Panc1 (cell line): Measurements from ENCODE around the gene CIB2. TPM values are rescaled to one million over a fixed set of nuclear protein-coding genes. Genes with fewer than 3 reads are reported as not detected.

Experiments
- ATAC-seq: fragments of 200-7000 bp; cut with Tn5 transposase; 2 replicates; pipeline ENCODE4 v1.9.1; 2020; ENCODE audit warnings: mild to moderate bottlenecking, moderate library complexity
- BruUV-seq: library from RNA; stranded (reverse); fragments of 400-500 nt; replicated peaks from 2 replicates; lab custom pipeline; 2021; lab: Mats Ljungman, UMichigan
- CTCF ChIA-PET: fragments of 300-600 bp; sonication (Branson Sonifier 250); formaldehyde crosslinking; loops from one replicate; lab custom pipeline; 2022; ENCODE audit warnings: antibody characterized with exemption; lab: Charles Lee
- POLR2A ChIA-PET: fragments of 300-600 bp; sonication (Branson Sonifier 250); formaldehyde crosslinking; loops from one replicate; lab custom pipeline; 2022; ENCODE audit warnings: antibody characterized with exemption; lab: Charles Lee
- DNase-seq: peaks from one replicate; pipeline ENCODE4 v3.0.0-alpha.2; 2010; ENCODE audit warnings: low read depth, low spot score
- H3K27ac ChIP-seq: 2 replicates; pipeline ENCODE4 v1.5.1; 2011; ENCODE audit warnings: mild to moderate bottlenecking, low read length, inconsistent platforms
- H3K27me3 ChIP-seq: fragments of 200-500 bp; sonication (Bioruptor generic); 2 replicates; pipeline ENCODE4 v1.6.0; 2014; ENCODE audit warnings: low read length, inconsistent platforms; ENCODE audit not compliant: control insufficient read depth, insufficient read depth
- H3K36me3 ChIP-seq: fragments of 200-500 bp; sonication (Bioruptor generic); 2 replicates; pipeline ENCODE4 v1.5.1; 2014; ENCODE audit warnings: inconsistent platforms, mild to moderate bottlenecking, low read length, moderate library complexity; ENCODE audit not compliant: control insufficient read depth, insufficient read depth
- H3K4me1 ChIP-seq: 2 replicates; pipeline ENCODE4 v1.5.1; 2011; ENCODE audit warnings: inconsistent platforms, mild to moderate bottlenecking, low read length, moderate library complexity; ENCODE audit not compliant: control insufficient read depth, insufficient read depth
- H3K4me3 ChIP-seq, 2 experiments: 2 replicates each; pipeline ENCODE4 v1.5.1; 2011 to 2012; ENCODE audit warnings: low read depth in 2 of 2, low read length in 2 of 2, mild to moderate bottlenecking in 2 of 2, inconsistent platforms in 1 of 2, moderate library complexity in 1 of 2
- H3K9me3 ChIP-seq: fragments of 200-500 bp; sonication (Bioruptor generic); 2 replicates; pipeline ENCODE4 v1.5.1; 2014; ENCODE audit warnings: low read depth, mild to moderate bottlenecking, inconsistent platforms, low read length, moderate library complexity; ENCODE audit not compliant: control insufficient read depth, insufficient read depth
- POLR2AphosphoS5 ChIP-seq: IDR thresholded peaks from 2 replicates; pipeline ENCODE4 v1.6.1; 2012; ENCODE audit warnings: mild to moderate bottlenecking, low read depth, low read length, moderate library complexity
- SIN3A ChIP-seq: IDR thresholded peaks from 2 replicates; pipeline ENCODE4 v1.6.1; 2012; ENCODE audit warnings: low read depth, mild to moderate bottlenecking, low read length, moderate library complexity, borderline replicate concordance; ENCODE audit not compliant: insufficient read depth
- TCF7L2 ChIP-seq: IDR thresholded peaks from 2 replicates; pipeline ENCODE4 v1.6.1; 2011; ENCODE audit warnings: mild to moderate bottlenecking, low read depth, low read length, inconsistent platforms
- in situ Hi-C: cut with HindIII; loops from 2 replicates; pipeline ENCODE4 v1.10.0; 2016; ENCODE audit warnings: low sequenced_read_pairs, low pct_unique_long_range_greater_than_20kb
- intact Hi-C: fragments of 100-400 bp; cut with micrococcal nuclease; formaldehyde crosslinking; loops from one replicate; pipeline ENCODE4 v1.10.0; 2022; ENCODE audit not compliant: unreplicated experiment
- total RNA-seq: library from RNA; stranded (reverse); gene quantifications from one replicate; pipeline ENCODE4 v1.2.1, GENCODE V29; 2021; ENCODE audit not compliant: unreplicated experiment
- TF ChIP-seq, protein P1 (sequence below), 2 experiments: IDR thresholded peaks; 2 replicates each; pipeline ENCODE4 v1.6.1; 2011 to 2012; ENCODE audit warnings: low read depth in 2 of 2, control low read depth in 1 of 2, low read length in 1 of 2, mild to moderate bottlenecking in 1 of 2, moderate library complexity in 1 of 2; ENCODE audit not compliant: insufficient read depth in 1 of 2
- TF ChIP-seq, protein P2 (sequence below): fragments of 450-650 bp; IDR thresholded peaks from 2 replicates; pipeline ENCODE4 v1.5.1; 2017; ENCODE audit warnings: mild to moderate bottlenecking

The CIB2 gene
- total RNA-seq, 1 experiment from 2014 or later, result 37.3 TPM

DNA sequence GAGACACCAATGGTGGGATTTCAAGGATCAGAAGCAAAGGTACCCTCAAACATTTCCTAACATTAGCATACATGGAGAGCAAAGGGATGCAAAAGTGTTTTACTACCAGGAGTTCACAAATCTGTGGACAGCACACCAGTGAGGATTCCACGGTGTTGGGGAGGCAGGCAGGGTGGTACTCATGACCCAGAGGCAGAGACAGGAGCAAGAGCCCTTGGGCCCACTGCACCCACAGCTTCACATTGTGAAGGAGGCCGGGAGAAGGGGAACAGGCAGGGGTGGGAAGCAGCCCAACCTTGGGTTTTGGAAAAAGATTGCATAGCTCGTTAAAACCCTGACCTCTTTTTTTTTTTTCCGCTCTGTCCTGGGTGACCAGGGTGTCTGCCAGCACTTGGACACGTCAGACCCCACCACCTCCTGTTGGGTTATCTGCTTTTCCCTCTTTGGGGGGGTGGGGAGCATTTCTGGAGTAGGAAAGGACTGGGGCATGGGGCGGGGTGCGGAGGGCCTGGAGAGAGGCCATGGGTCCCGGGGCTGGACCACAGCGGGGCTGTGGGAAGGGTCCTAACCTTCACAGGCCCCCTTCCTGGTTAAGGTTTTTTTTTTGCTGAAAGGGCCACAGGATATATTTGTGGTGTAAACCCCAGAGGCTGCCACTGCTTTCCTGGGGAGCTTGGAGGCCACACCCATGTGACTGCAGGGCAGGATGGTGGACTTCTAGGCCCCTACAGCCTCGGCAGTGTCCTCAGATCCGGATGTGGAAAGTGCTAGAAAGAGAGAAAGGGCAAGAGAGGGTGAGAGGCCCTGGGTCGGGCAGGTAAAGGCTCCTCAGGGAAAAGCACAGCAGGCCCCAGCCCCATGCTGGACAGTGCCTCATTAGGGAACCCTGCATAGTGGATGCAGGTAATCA, 26.4 kb downstream of the CIB2 start:
- in situ Hi-C loops, result no loop called here
- intact Hi-C loops, result no loop called here
- CTCF ChIA-PET, result interaction anchor here (0.7 kb wide), 1 partner anchor 146 kb away, joined by 4 read pairs; no protein-coding TSS in a partner anchor
- Histone ChIP-seq H3K9me3 (no peaks in the 10 kb centered on the region), H3K4me3 (no peak overlapping the region), H3K36me3 (no peaks in the 10 kb centered on the region), H3K27ac (no peak overlapping the region), H3K27me3 (no peaks in the 10 kb centered on the region), H3K4me1 (no peaks in the 10 kb centered on the region)
- BruUV-seq, result no TSS peak
- ATAC-seq, result no peak
- DNase-seq, result no peak
- POLR2A ChIA-PET, result interaction anchor here (0.7 kb wide), 1 partner anchor 70 kb away, joined by 4 read pairs; no protein-coding TSS in a partner anchor
- TF ChIP-seq, protein P1, sequence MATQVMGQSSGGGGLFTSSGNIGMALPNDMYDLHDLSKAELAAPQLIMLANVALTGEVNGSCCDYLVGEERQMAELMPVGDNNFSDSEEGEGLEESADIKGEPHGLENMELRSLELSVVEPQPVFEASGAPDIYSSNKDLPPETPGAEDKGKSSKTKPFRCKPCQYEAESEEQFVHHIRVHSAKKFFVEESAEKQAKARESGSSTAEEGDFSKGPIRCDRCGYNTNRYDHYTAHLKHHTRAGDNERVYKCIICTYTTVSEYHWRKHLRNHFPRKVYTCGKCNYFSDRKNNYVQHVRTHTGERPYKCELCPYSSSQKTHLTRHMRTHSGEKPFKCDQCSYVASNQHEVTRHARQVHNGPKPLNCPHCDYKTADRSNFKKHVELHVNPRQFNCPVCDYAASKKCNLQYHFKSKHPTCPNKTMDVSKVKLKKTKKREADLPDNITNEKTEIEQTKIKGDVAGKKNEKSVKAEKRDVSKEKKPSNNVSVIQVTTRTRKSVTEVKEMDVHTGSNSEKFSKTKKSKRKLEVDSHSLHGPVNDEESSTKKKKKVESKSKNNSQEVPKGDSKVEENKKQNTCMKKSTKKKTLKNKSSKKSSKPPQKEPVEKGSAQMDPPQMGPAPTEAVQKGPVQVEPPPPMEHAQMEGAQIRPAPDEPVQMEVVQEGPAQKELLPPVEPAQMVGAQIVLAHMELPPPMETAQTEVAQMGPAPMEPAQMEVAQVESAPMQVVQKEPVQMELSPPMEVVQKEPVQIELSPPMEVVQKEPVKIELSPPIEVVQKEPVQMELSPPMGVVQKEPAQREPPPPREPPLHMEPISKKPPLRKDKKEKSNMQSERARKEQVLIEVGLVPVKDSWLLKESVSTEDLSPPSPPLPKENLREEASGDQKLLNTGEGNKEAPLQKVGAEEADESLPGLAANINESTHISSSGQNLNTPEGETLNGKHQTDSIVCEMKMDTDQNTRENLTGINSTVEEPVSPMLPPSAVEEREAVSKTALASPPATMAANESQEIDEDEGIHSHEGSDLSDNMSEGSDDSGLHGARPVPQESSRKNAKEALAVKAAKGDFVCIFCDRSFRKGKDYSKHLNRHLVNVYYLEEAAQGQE (IDR thresholded peaks at IDR 0.05; ENCODE audit: insufficient read depth in 1 of 2, low read depth in 2 of 2, low read length in 1 of 2), result no peak
- TF ChIP-seq TCF7L2 (no peak), POLR2AphosphoS5 (no peak), SIN3A (no peak)
- TF ChIP-seq, protein P2, sequence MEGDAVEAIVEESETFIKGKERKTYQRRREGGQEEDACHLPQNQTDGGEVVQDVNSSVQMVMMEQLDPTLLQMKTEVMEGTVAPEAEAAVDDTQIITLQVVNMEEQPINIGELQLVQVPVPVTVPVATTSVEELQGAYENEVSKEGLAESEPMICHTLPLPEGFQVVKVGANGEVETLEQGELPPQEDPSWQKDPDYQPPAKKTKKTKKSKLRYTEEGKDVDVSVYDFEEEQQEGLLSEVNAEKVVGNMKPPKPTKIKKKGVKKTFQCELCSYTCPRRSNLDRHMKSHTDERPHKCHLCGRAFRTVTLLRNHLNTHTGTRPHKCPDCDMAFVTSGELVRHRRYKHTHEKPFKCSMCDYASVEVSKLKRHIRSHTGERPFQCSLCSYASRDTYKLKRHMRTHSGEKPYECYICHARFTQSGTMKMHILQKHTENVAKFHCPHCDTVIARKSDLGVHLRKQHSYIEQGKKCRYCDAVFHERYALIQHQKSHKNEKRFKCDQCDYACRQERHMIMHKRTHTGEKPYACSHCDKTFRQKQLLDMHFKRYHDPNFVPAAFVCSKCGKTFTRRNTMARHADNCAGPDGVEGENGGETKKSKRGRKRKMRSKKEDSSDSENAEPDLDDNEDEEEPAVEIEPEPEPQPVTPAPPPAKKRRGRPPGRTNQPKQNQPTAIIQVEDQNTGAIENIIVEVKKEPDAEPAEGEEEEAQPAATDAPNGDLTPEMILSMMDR, result no peak

DNA sequence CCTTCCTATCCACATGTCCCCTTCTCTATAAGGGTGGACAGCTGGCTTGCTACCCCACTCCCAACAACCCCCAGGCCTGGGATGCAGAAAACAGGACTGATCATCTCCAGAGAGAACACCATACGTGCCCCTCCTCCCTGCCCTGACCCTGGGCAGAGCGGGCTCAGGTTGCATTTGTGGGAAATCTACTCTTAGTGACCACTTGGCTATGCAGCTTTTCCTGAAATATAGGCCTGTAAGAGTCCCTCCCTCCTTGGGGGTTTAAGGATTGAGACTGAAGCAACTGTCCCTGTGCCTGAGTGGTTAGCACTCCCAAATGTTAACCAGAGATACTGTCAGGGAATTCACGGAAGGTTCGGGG, 27.1 kb downstream of the CIB2 start:
- H3K27ac ChIP-seq, result no peak overlapping the region
- no peaks in the 10 kb centered on the region for H3K4me1 ChIP-seq
- no peak for TF ChIP-seq TCF7L2
- TF ChIP-seq, protein P2, result no peak
- TF ChIP-seq POLR2AphosphoS5, result no peak
- TF ChIP-seq, protein P1 (IDR thresholded peaks at IDR 0.05; ENCODE audit: insufficient read depth in 1 of 2, low read depth in 2 of 2, low read length in 1 of 2), result no peak
- TF ChIP-seq SIN3A, result no peak
- DNase-seq, result no peak
- H3K4me3 ChIP-seq, result no peak overlapping the region
- intact Hi-C loops (no loop called here), in situ Hi-C loops (no loop called here)
- ChIA-PET POLR2A (no interaction called here), CTCF (no interaction called here)
- H3K36me3 ChIP-seq, result no peaks in the 10 kb centered on the region
- H3K9me3 ChIP-seq, result no peaks in the 10 kb centered on the region
- H3K27me3 ChIP-seq, result no peaks in the 10 kb centered on the region
- no peak for ATAC-seq
- BruUV-seq, result no TSS peak
